C4-2B (cell line): ENCODE measurements around the gene NEGR1.

ENCODE experiments used
- H3K27ac ChIP-seq: fragments of 450-650 bp; 2 replicates; pipeline ENCODE4 v1.5.1; 2017
- ZFX ChIP-seq: fragments of 450-650 bp; IDR thresholded peaks from 2 replicates; pipeline ENCODE4 v1.6.1; 2017
- TF ChIP-seq, protein P1 (sequence below): fragments of 450-650 bp; conservative IDR thresholded peaks from 2 replicates; pipeline ENCODE4 v1.5.1; 2017; ENCODE audit warnings: mild to moderate bottlenecking

The NEGR1 gene

DNA sequence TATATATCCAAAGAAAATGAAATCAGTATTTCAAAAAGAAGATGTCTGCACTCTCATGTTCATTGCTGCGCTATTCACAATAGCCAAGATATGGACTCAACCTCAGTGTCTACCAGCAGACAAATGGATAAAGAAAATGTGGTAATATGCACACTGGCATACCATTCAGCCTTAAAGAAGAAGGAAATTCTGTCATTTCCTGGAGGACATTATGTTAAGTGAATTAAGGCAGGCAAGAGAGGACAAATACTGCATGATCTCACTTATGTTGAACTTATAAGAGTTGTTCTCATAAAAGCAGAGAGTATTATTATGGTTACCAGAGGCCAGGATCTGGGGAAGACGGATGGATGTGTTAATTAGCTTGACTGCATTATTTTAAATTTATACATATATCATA, 115.9 kb downstream of the NEGR1 start:
- no peak overlapping the region for H3K27ac ChIP-seq
- TF ChIP-seq ZFX, result no peak
- TF ChIP-seq, protein P1, sequence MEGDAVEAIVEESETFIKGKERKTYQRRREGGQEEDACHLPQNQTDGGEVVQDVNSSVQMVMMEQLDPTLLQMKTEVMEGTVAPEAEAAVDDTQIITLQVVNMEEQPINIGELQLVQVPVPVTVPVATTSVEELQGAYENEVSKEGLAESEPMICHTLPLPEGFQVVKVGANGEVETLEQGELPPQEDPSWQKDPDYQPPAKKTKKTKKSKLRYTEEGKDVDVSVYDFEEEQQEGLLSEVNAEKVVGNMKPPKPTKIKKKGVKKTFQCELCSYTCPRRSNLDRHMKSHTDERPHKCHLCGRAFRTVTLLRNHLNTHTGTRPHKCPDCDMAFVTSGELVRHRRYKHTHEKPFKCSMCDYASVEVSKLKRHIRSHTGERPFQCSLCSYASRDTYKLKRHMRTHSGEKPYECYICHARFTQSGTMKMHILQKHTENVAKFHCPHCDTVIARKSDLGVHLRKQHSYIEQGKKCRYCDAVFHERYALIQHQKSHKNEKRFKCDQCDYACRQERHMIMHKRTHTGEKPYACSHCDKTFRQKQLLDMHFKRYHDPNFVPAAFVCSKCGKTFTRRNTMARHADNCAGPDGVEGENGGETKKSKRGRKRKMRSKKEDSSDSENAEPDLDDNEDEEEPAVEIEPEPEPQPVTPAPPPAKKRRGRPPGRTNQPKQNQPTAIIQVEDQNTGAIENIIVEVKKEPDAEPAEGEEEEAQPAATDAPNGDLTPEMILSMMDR, result no peak

GRCh38 chr1:72150508-72150907, 131.8 kb downstream of the NEGR1 start:
- no peak overlapping the region for H3K27ac ChIP-seq
- no peak for TF ChIP-seq ZFX
- TF ChIP-seq, protein P1, result no peak

- TF ChIP-seq, protein P1, result no peak
- TF ChIP-seq ZFX, result no peak
- H3K27ac ChIP-seq, result no peak overlapping the region
Observed at GRCh38 chr1:72141875-72142274, 140.5 kb downstream of the NEGR1 start.

DNA sequence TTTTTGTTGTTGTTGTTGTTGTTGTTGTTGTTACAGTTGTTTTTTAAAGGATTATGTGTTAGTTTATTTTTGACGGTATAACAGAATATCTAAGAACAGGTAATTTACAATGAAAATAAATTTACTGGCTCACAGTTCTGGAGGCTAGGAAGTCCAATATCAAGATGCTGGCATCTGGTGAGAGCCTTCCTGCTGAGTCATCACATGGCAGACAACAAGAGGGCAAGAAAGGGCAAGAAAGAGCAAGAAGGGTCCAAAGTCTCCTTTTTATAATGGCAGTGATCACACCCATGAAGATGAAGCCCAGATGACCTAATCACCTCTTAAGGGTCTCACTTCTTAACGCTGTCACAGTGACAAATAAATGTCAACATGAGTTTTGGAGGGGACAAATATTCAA, 142.1 kb downstream of the NEGR1 start:
- H3K27ac ChIP-seq, result no peak overlapping the region
- no peak for TF ChIP-seq ZFX
- TF ChIP-seq, protein P1, result no peak

DNA sequence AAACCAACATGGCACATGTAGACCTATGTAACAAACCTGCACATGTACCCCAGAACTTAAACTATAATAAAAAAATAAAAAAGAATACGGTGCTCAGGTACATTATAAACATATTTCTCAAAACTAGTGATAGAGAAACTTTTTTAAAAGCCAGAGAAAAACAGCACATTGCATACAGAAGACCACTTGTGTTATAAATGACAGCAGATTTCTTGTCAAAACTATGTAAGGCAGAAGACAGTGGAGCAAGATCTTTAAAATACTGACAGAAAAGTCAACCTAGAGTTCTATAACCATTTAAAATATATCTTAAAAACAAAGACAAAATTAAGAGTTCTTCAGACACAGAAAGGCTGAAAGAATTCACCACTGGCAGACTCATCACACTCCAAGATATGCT, 144.7 kb downstream of the NEGR1 start:
- TF ChIP-seq ZFX, result no peak
- TF ChIP-seq, protein P1, result no peak
- H3K27ac ChIP-seq, result no peak overlapping the region

GRCh38 chr1:72129869-72130268, 152.5 kb downstream of the NEGR1 start:
- TF ChIP-seq, protein P1, result no peak
- no peak for TF ChIP-seq ZFX
- H3K27ac ChIP-seq, result no peak overlapping the region

GRCh38 chr1:72122099-72122880, 160.0 kb downstream of the NEGR1 start:
- TF ChIP-seq, protein P1, result no peak
- TF ChIP-seq ZFX, result no peak
- H3K27ac ChIP-seq, result no peak overlapping the region
